Body of pancreas (tissue), 4 donors: ENCODE results near the gene MYL7.
"Not testable (repeated sequence)": the region's sequence is repeated elsewhere in the genome, so short reads cannot be mapped to it uniquely, and the experiment has no call there.

Experiments
- CTCF ChIP-seq, 7 experiments: fragments of 450-650 bp in 4 of 7; fragments of 200-600 bp in 3 of 7; sonication (generic) in 3 of 7; IDR thresholded peaks; one replicate each; pipeline ENCODE4 v1.5.1; 2016 to 2019; ENCODE audit warnings: antibody characterized with exemption in 7 of 7
- POLR2A ChIP-seq, 3 donors: fragments of 450-650 bp; IDR thresholded peaks; one replicate each; pipeline ENCODE4 v1.6.1; 2016; ENCODE audit warnings: antibody characterized with exemption in 3 of 3, mild to moderate bottlenecking in 2 of 3

GRCh38 chr7:44174694-44174948 lies 33.5 kb upstream of the MYL7 start:
- TF ChIP-seq CTCF, POLR2A (IDR thresholded peaks at IDR 0.05): not testable (repeated sequence)
